Right cardiac atrium (tissue), 5 donors: ENCODE data around the gene ABCC3. TPM values are rescaled to one million over a fixed set of nuclear protein-coding genes. Genes with fewer than 3 reads are reported as not detected.
A peak's percentile ranks its signal among the peaks of the same experiment; 100 is the strongest.

Experiments used
- ATAC-seq, 2 donors: fragments of 200-7000 bp; cut with Tn5 transposase; one replicate each; pipeline versions ENCODE4 v1.8.0 to v1.9.1; 2020; ENCODE audit warnings: moderate library complexity in 2 of 2, mild to moderate bottlenecking in 1 of 2
- DNase-seq, 3 donors: peaks; one replicate each; pipeline ENCODE4 v3.0.0-alpha.2; 2020
- H3K27ac ChIP-seq: one replicate; pipeline ENCODE4 v1.5.1; 2013; ENCODE audit warnings: mild to moderate bottlenecking, low read length, control low read depth, moderate library complexity
- H3K27me3 ChIP-seq: one replicate; pipeline ENCODE4 v1.6.1; 2013; ENCODE audit not compliant: control insufficient read depth, insufficient read depth
- H3K4me1 ChIP-seq: one replicate; pipeline ENCODE4 v1.6.1; 2013; ENCODE audit warnings: low read length; ENCODE audit not compliant: control insufficient read depth, insufficient read depth
- H3K4me3 ChIP-seq: one replicate; pipeline ENCODE4 v1.5.1; 2013; ENCODE audit warnings: low read length, control low read depth
- H3K9me3 ChIP-seq: one replicate; pipeline ENCODE4 v1.6.1; 2013; ENCODE audit warnings: low read length; ENCODE audit not compliant: control insufficient read depth
- WGBS: extraction: QIAGEN DNeasy Blood & Tissue Kit; methylation state at CpG from one replicate; pipeline ENCODE4 v1.1.7; 2013; 5-methylcytosine and 5-hydroxymethylcytosine counted together
- intact Hi-C, 4 donors: fragments of 100-400 bp; cut with DNase I; formaldehyde crosslinking; loops; one replicate each; pipeline versions ENCODE4 v1.11.0 to v1.14.0; 2022 to 2023
- long read RNA-seq, 4 donors: library from polyadenylated mRNA; unstranded; transcript quantifications; one replicate each; pipeline ENCODE4 v2.0.0, GENCODE V29; 2020 to 2021
- polyA plus RNA-seq: library from polyadenylated mRNA; stranded (reverse); fragments of 200-250 nt; gene quantifications from one replicate; pipeline ENCODE4 v1.2.3, GENCODE V29; 2013
- total RNA-seq, 4 donors: library from RNA; stranded (reverse); fragmentation: NEBNext Ultra II Directional; extraction: Animal tissue kit (Norgen Biotek cat#: 25700); gene quantifications; one replicate each; pipeline ENCODE4 v1.2.1, GENCODE V29; 2021
- donor health status: healthy with polysubstance abuse.
- donor health status: DM: no; HTN: yes; CAD: no.
- donor health status: DM: no; HTN: no; CAD: no.
- donor health status: DM: no; HTN: yes; CAD: no; lungs with severe emphysema.
- donor health status: DM: yes; HTN: yes; CAD: no.

The ABCC3 gene, protein sequence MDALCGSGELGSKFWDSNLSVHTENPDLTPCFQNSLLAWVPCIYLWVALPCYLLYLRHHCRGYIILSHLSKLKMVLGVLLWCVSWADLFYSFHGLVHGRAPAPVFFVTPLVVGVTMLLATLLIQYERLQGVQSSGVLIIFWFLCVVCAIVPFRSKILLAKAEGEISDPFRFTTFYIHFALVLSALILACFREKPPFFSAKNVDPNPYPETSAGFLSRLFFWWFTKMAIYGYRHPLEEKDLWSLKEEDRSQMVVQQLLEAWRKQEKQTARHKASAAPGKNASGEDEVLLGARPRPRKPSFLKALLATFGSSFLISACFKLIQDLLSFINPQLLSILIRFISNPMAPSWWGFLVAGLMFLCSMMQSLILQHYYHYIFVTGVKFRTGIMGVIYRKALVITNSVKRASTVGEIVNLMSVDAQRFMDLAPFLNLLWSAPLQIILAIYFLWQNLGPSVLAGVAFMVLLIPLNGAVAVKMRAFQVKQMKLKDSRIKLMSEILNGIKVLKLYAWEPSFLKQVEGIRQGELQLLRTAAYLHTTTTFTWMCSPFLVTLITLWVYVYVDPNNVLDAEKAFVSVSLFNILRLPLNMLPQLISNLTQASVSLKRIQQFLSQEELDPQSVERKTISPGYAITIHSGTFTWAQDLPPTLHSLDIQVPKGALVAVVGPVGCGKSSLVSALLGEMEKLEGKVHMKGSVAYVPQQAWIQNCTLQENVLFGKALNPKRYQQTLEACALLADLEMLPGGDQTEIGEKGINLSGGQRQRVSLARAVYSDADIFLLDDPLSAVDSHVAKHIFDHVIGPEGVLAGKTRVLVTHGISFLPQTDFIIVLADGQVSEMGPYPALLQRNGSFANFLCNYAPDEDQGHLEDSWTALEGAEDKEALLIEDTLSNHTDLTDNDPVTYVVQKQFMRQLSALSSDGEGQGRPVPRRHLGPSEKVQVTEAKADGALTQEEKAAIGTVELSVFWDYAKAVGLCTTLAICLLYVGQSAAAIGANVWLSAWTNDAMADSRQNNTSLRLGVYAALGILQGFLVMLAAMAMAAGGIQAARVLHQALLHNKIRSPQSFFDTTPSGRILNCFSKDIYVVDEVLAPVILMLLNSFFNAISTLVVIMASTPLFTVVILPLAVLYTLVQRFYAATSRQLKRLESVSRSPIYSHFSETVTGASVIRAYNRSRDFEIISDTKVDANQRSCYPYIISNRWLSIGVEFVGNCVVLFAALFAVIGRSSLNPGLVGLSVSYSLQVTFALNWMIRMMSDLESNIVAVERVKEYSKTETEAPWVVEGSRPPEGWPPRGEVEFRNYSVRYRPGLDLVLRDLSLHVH (N-terminal part only)
- total RNA-seq (1 to 10 TPM; 1.2 to 5.9 (median 3.7) TPM), polyA plus RNA-seq (1.4 TPM)
- long read RNA-seq, donor 1, full-length matches to known transcripts: 3 of 9 reads
- long read RNA-seq, donor 1, partial matches to known transcripts: 3 of 9 reads
- long read RNA-seq, donor 1, other reads (novel, unspliced or antisense): 3 of 9 reads
- long read RNA-seq, donor 2, partial matches to known transcripts: 0 of 1 reads
- long read RNA-seq, donor 2, other reads (novel, unspliced or antisense): 0 of 1 reads
- long read RNA-seq, donor 3, partial matches to known transcripts: 5 of 12 reads
- long read RNA-seq, donor 3, other reads (novel, unspliced or antisense): 7 of 12 reads
- long read RNA-seq, donor 4, partial matches to known transcripts: 0 of 1 reads
- long read RNA-seq, donor 4, other reads (novel, unspliced or antisense): 1 of 1 reads

DNA sequence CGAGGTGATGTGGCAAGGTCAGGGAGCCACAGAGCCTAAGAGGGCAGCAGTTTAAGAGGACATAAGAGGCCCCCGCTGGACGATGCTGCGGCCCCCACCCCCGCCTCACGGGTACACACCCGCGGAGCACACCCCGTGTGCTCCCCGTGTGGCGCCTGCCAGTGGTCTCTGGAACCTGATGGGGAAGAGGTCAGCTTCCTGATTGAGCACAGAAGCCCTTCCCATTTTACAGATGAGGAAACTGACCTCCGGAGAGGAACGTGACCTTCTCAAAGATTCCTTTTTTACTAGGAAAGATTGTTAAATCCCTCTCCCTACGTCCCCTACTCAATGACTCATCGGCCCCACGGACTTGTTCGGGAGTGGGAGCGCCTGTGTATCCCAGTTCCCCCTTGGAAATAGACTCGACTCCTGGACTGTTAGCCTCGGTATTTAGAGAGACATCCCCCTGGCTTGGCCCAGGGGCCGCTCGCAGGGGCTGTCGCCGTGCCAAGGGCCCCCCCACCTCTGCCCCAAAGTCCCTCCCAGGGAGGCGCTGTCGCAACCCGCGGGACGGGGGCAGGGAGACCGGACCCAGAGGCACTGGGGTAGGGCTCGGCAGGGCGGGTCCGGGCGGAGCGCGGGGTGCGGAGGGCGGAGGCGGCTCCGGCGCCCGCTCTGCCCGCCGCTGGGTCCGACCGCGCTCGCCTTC lies at the start of gene ABCC3:
ABCC3 (plus strand) TSS at position 658 of the 691 bp plus-strand sequence. CDS start 56 bp downstream, outside the sequence.
- ATAC-seq (peak; percentile 63 to 66), DNase-seq (peak; percentile 62 to 86 (median 82))
- intact Hi-C loops: loop anchor here in 1 of 4 donors (5.0 kb wide), 1 partner anchor 48 kb away; no protein-coding TSS in a partner anchor
- no peak within 1 kb of the TSS for H3K27ac ChIP-seq
- 15% methylated on average over 48 of the region's 48 CpGs for WGBS
- H3K4me1 ChIP-seq: peaks cover 9% of the 10 kb centered on the region
- H3K9me3 ChIP-seq: no peaks in the 10 kb centered on the region
- H3K4me3 ChIP-seq: peak within 1 kb of the TSS; percentile 47
- no peaks in the 10 kb centered on the region for H3K27me3 ChIP-seq

- Histone ChIP-seq H3K4me3 (no peak overlapping the region), H3K9me3 (no peaks in the 10 kb centered on the region), H3K27me3 (no peaks in the 10 kb centered on the region), H3K4me1 (peaks cover 20% of the 10 kb centered on the region), H3K27ac (peak overlapping the region; percentile 87)
- ATAC-seq (peak in 1 of 2 donors; percentile 13), DNase-seq (peak in 1 of 3 donors; percentile 52)
- 71% methylated on average over 4 of the region's 4 CpGs for WGBS
- intact Hi-C loops: no loop called here
These were observed 49.3 kb upstream of the ABCC3 start for GRCh38 chr17:50585346-50585745.

DNA sequence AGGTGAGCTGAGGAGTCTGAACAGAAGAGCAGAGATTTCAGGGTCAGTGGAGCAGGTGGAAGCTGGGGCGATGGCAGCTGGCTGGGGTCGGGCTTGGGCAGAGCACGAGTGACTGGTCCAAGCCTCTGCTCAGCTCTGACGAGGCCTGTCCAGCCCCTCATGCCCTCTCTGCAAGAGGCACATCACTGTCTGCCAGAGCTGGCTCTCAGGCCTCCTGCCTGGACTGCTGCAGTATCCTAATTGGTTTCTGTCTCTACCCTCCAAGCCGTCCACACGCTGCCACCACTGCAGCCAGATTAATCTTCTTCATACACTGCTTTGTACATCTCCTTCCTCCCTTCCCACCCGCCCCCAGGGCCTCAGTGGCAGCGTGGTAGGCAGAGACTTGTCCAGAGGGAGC lies 48.8 kb upstream of the ABCC3 start:
- peaks cover 20% of the 10 kb centered on the region for H3K4me1 ChIP-seq
- ATAC-seq: no peak
- H3K9me3 ChIP-seq: no peaks in the 10 kb centered on the region
- 66% methylated on average over 8 of the region's 8 CpGs for WGBS
- no peaks in the 10 kb centered on the region for H3K27me3 ChIP-seq
- DNase-seq: peak in 1 of 3 donors; percentile 49
- H3K27ac ChIP-seq: peak overlapping the region; percentile 87
- intact Hi-C loops: no loop called here
- H3K4me3 ChIP-seq: no peak overlapping the region

GRCh38 chr17:50586421-50587247 lies 48.0 kb upstream of the ABCC3 start:
- Histone ChIP-seq H3K9me3 (no peaks in the 10 kb centered on the region), H3K27me3 (no peaks in the 10 kb centered on the region), H3K4me1 (peaks cover 20% of the 10 kb centered on the region), H3K27ac (peak overlapping the region; percentile 41), H3K4me3 (no peak overlapping the region)
- WGBS: 71% methylated on average over 9 of the region's 9 CpGs
- ATAC-seq: no peak
- DNase-seq: peak in 1 of 3 donors; percentile 16
- intact Hi-C loops: no loop called here

GRCh38 chr17:50587571-50587970 lies 47.1 kb upstream of the ABCC3 start:
- intact Hi-C loops: no loop called here
- H3K4me3 ChIP-seq: no peak overlapping the region
- no peaks in the 10 kb centered on the region for H3K9me3 ChIP-seq
- H3K27ac ChIP-seq: peak overlapping the region; percentile 6
- ATAC-seq (no peak), DNase-seq (peak in 1 of 3 donors; percentile 30)
- WGBS: 68% methylated on average over 9 of the region's 9 CpGs
- no peaks in the 10 kb centered on the region for H3K27me3 ChIP-seq
- peaks cover 18% of the 10 kb centered on the region for H3K4me1 ChIP-seq

- Histone ChIP-seq H3K4me3 (no peak overlapping the region), H3K27ac (peak overlapping the region; percentile 79), H3K4me1 (peaks cover 18% of the 10 kb centered on the region), H3K27me3 (no peaks in the 10 kb centered on the region), H3K9me3 (no peaks in the 10 kb centered on the region)
- WGBS: 50% methylated on average over 18 of the region's 18 CpGs
- DNase-seq (peak in 2 of 3 donors; percentile 81 to 86), ATAC-seq (peak; percentile 2 to 4)
- intact Hi-C loops: no loop called here
These were observed 46.2 kb upstream of the ABCC3 start for GRCh38 chr17:50588391-50589049.

GRCh38 chr17:50589095-50589705 lies 45.5 kb upstream of the ABCC3 start:
- WGBS: 35% methylated on average over 10 of the region's 10 CpGs
- H3K27me3 ChIP-seq: no peaks in the 10 kb centered on the region
- no peaks in the 10 kb centered on the region for H3K9me3 ChIP-seq
- H3K27ac ChIP-seq: peak overlapping the region; percentile 79
- ATAC-seq (no peak), DNase-seq (peak in 2 of 3 donors; percentile 63 to 64)
- no peak overlapping the region for H3K4me3 ChIP-seq
- H3K4me1 ChIP-seq: peaks cover 18% of the 10 kb centered on the region
- intact Hi-C loops: no loop called here

GRCh38 chr17:50590946-50591737 lies 43.5 kb upstream of the ABCC3 start:
- 93% methylated on average over 24 of the region's 24 CpGs for WGBS
- DNase-seq (peak in 1 of 3 donors; percentile 42), ATAC-seq (no peak)
- no peaks in the 10 kb centered on the region for H3K27me3 ChIP-seq
- H3K4me1 ChIP-seq: peaks cover 18% of the 10 kb centered on the region
- no peak overlapping the region for H3K4me3 ChIP-seq
- intact Hi-C loops: no loop called here
- no peak overlapping the region for H3K27ac ChIP-seq
- H3K9me3 ChIP-seq: no peaks in the 10 kb centered on the region
